CD8-positive, alpha-beta memory T cell (primary cell): Measurements from ENCODE around the gene HNRNPDL. TPM values are rescaled to one million over a fixed set of nuclear protein-coding genes. Genes with fewer than 3 reads are reported as not detected.
"Not testable (repeated sequence)": the region's sequence is repeated elsewhere in the genome, so short reads cannot be mapped to it uniquely, and the experiment has no call there.

Source experiments
- CTCF ChIA-PET: fragments of 350-600 bp; sonication (Branson Sonifier 250); formaldehyde crosslinking; loops from one replicate; lab custom pipeline; 2021; ENCODE audit warnings: antibody characterized with exemption; lab: Charles Lee
- POLR2A ChIA-PET: fragments of 350-600 bp; sonication (Branson Sonifier 250); formaldehyde crosslinking; loops from one replicate; lab custom pipeline; 2021; ENCODE audit warnings: antibody characterized with exemption; lab: Charles Lee
- DNase-seq, 5 donors: peaks; one replicate each; pipeline versions ENCODE4 v3.0.0 to v3.0.0-alpha.2; 2020 to 2022; ENCODE audit warnings: mixed read lengths in 1 of 5
- H3K27ac ChIP-seq: one replicate; pipeline ENCODE4 v1.7.0; 2013; ENCODE audit warnings: low read depth, mild to moderate bottlenecking, low read length, moderate library complexity
- H3K27me3 ChIP-seq: 2 replicates; pipeline ENCODE4 v1.7.0; 2013; ENCODE audit warnings: low read length, mild to moderate bottlenecking; ENCODE audit not compliant: insufficient read depth, poor library complexity, severe bottlenecking
- H3K36me3 ChIP-seq: 2 replicates; pipeline ENCODE4 v1.7.0; 2013; ENCODE audit warnings: mild to moderate bottlenecking, low read length, moderate library complexity; ENCODE audit not compliant: insufficient read depth
- H3K4me1 ChIP-seq: 2 replicates; pipeline ENCODE4 v1.7.0; 2013; ENCODE audit warnings: mild to moderate bottlenecking, low read length, moderate library complexity; ENCODE audit not compliant: insufficient read depth
- H3K4me3 ChIP-seq: 2 replicates; pipeline ENCODE4 v1.7.0; 2013; ENCODE audit warnings: mild to moderate bottlenecking, low read length
- H3K9me3 ChIP-seq: 2 replicates; pipeline ENCODE4 v1.7.0; 2013; ENCODE audit warnings: mild to moderate bottlenecking, low read length
- H3K27ac Mint-ChIP-seq, 8 donors: one replicate each; pipeline ENCODE4 v1.8.0; 2020 to 2021; ENCODE audit warnings: mixed read lengths in 8 of 8, mild to moderate bottlenecking in 6 of 8, inconsistent platforms in 3 of 8, moderate library complexity in 3 of 8
- H3K27me3 Mint-ChIP-seq, 2 donors: one replicate each; pipeline ENCODE4 v1.8.0; 2020 to 2021; ENCODE audit warnings: mixed read lengths in 2 of 2, mild to moderate bottlenecking in 1 of 2, moderate library complexity in 1 of 2
- H3K36me3 Mint-ChIP-seq, 3 donors: one replicate each; pipeline ENCODE4 v1.8.0; 2020 to 2021; ENCODE audit warnings: mixed read lengths in 3 of 3, inconsistent platforms in 1 of 3, mild to moderate bottlenecking in 1 of 3
- H3K4me1 Mint-ChIP-seq, 3 donors: one replicate each; pipeline ENCODE4 v1.8.0; 2020 to 2021; ENCODE audit warnings: mixed read lengths in 3 of 3, inconsistent platforms in 1 of 3, mild to moderate bottlenecking in 1 of 3
- H3K4me3 Mint-ChIP-seq, 7 donors: one replicate each; pipeline ENCODE4 v1.8.0; 2020 to 2021; ENCODE audit warnings: mixed read lengths in 7 of 7, mild to moderate bottlenecking in 6 of 7, moderate library complexity in 4 of 7, inconsistent platforms in 2 of 7
- H3K9me3 Mint-ChIP-seq, 5 donors: one replicate each; pipeline ENCODE4 v1.8.0; 2020 to 2022; ENCODE audit warnings: mixed read lengths in 5 of 5, mild to moderate bottlenecking in 3 of 5, moderate library complexity in 2 of 5, inconsistent platforms in 1 of 5
- polyA plus RNA-seq: library from polyadenylated mRNA; unstranded; fragments of 300-500 nt; fragmentation: Illumina TruSeq; gene quantifications from one replicate; pipeline ENCODE4 v1.2.3, GENCODE V29; 2021
- total RNA-seq, 2 experiments: library from RNA; stranded (reverse); gene quantifications; one replicate each; pipeline ENCODE4 v1.2.3, GENCODE V29; 2021

HNRNPDL gene
- total and polyA plus RNA-seq, 3 experiments from 2014 or later = 257 to 438 (median 423) TPM

GRCh38 chr4:82422616-82423015 is 7.6 kb downstream of the HNRNPDL start:
- ChIA-PET POLR2A (interaction anchor here (1.6 kb wide), 1 partner anchor 49 kb away, joined by 5 read pairs; the partner anchor contains the start of gene HNRNPD), CTCF (no interaction called here)
- peaks cover 35 to 53% (median 47%) of the 10 kb centered on the region in 3 donors for H3K4me1 Mint-ChIP-seq
- peaks cover 12 to 54% (median 30%) of the 10 kb centered on the region in 3 donors for H3K36me3 Mint-ChIP-seq
- no peak for DNase-seq
- H3K4me1 ChIP-seq = peaks cover 24% of the 10 kb centered on the region
- no peaks in the 10 kb centered on the region for H3K9me3 Mint-ChIP-seq
- no peak overlapping the region for H3K27ac ChIP-seq
- H3K4me3 Mint-ChIP-seq = no peak overlapping the region
- H3K36me3 ChIP-seq = peaks cover 49% of the 10 kb centered on the region
- no peak overlapping the region for H3K4me3 ChIP-seq
- H3K27me3 ChIP-seq = no peaks in the 10 kb centered on the region
- H3K27ac Mint-ChIP-seq = peak overlapping the region in 3 of 8 donors; percentile 1 to 97 (median 8)
- peaks cover 0 to 6% of the 10 kb centered on the region in 2 donors for H3K27me3 Mint-ChIP-seq
- H3K9me3 ChIP-seq = no peaks in the 10 kb centered on the region

- peak overlapping the region in 4 of 8 donors; percentile 1 to 97 (median 26) for H3K27ac Mint-ChIP-seq
- POLR2A ChIA-PET = interaction anchor here (1.6 kb wide), 1 partner anchor 48 kb away, joined by 5 read pairs; the partner anchor contains the start of gene HNRNPD
- CTCF ChIA-PET = no interaction called here
These were observed 8.3 kb downstream of the HNRNPDL start for GRCh38 chr4:82421796-82422560.

GRCh38 chr4:82419451-82419850 is 10.8 kb downstream of the HNRNPDL start:
- Mint-ChIP-seq H3K27me3 (peaks cover 7 to 27% of the 10 kb centered on the region in 2 donors), H3K4me3 (no peak overlapping the region), H3K36me3 (peaks cover 6 to 23% (median 13%) of the 10 kb centered on the region in 3 donors), H3K27ac (peak overlapping the region in 1 of 8 donors; percentile 54), H3K4me1 (peaks cover 16 to 33% (median 21%) of the 10 kb centered on the region in 3 donors), H3K9me3 (peaks cover 0 to 2% (median 0%) of the 10 kb centered on the region in 5 donors)
- Histone ChIP-seq H3K4me3 (no peak overlapping the region), H3K27me3 (no peaks in the 10 kb centered on the region), H3K27ac (no peak overlapping the region), H3K4me1 (no peaks in the 10 kb centered on the region), H3K9me3 (no peaks in the 10 kb centered on the region), H3K36me3 (peaks cover 21% of the 10 kb centered on the region)
- no peak for DNase-seq
- POLR2A ChIA-PET = interaction anchor here (0.9 to 2.1 kb wide), 3 partner anchors 10 to 45 kb away, joined by 3 to 7 read pairs (median 5); partner anchors contain the start of gene HNRNPD
- CTCF ChIA-PET = interaction anchor here (1.0 to 2.0 kb wide), 3 partner anchors 10 to 281 kb away, joined by 3 to 9 read pairs (median 3); no protein-coding TSS in a partner anchor

More at GRCh38 chr4:82421796-82422560, 8.3 kb downstream of the HNRNPDL start:
- Mint-ChIP-seq H3K9me3 (no peaks in the 10 kb centered on the region), H3K27me3 (peaks cover 2 to 10% of the 10 kb centered on the region in 2 donors), H3K4me3 (no peak overlapping the region), H3K36me3 (peaks cover 12 to 49% (median 26%) of the 10 kb centered on the region in 3 donors), H3K4me1 (peaks cover 28 to 46% (median 40%) of the 10 kb centered on the region in 3 donors)
- H3K9me3 ChIP-seq = no peaks in the 10 kb centered on the region
- H3K4me1 ChIP-seq = peaks cover 17% of the 10 kb centered on the region
- no peak for DNase-seq
- peaks cover 45% of the 10 kb centered on the region for H3K36me3 ChIP-seq
- no peak overlapping the region for H3K27ac ChIP-seq
- no peak overlapping the region for H3K4me3 ChIP-seq
- H3K27me3 ChIP-seq = no peaks in the 10 kb centered on the region

- Histone ChIP-seq H3K27me3 (no peaks in the 10 kb centered on the region), H3K27ac (no peak overlapping the region), H3K4me1 (no peaks in the 10 kb centered on the region), H3K9me3 (no peaks in the 10 kb centered on the region), H3K4me3 (no peak overlapping the region), H3K36me3 (no peaks in the 10 kb centered on the region)
- peak overlapping the region in 1 of 8 donors; percentile 44 for H3K27ac Mint-ChIP-seq
- H3K4me3 Mint-ChIP-seq = peak overlapping the region in 4 of 7 donors; percentile 26 to 48 (median 38)
- peaks cover 10 to 33% of the 10 kb centered on the region in 2 donors for H3K27me3 Mint-ChIP-seq
- peaks cover 0 to 9% (median 0%) of the 10 kb centered on the region in 3 donors for H3K36me3 Mint-ChIP-seq
- peaks cover 0 to 2% (median 0%) of the 10 kb centered on the region in 5 donors for H3K9me3 Mint-ChIP-seq
- ChIA-PET CTCF (interaction anchor here (1.1 kb wide), 1 partner anchor 14 kb away, joined by 3 read pairs; no protein-coding TSS in a partner anchor), POLR2A (interaction anchor here (0.6 to 1.8 kb wide), 2 partner anchors 13 to 79 kb away, joined by 5 to 6 read pairs; no protein-coding TSS in a partner anchor)
- H3K4me1 Mint-ChIP-seq = peaks cover 4 to 18% (median 10%) of the 10 kb centered on the region in 3 donors
- no peak for DNase-seq
These were observed 14.3 kb downstream of the HNRNPDL start for GRCh38 chr4:82415922-82416365.

GRCh38 chr4:82415061-82415460 is 15.2 kb downstream of the HNRNPDL start:
- CTCF ChIA-PET = interaction anchor here (1.1 kb wide), 1 partner anchor 14 kb away, joined by 3 read pairs; no protein-coding TSS in a partner anchor
- H3K9me3 Mint-ChIP-seq, H3K36me3 ChIP-seq, H3K4me1 ChIP-seq, H3K27ac Mint-ChIP-seq, H3K4me3 Mint-ChIP-seq, H3K27ac ChIP-seq, H3K27me3 ChIP-seq, DNase-seq, H3K36me3 Mint-ChIP-seq, H3K4me3 ChIP-seq, H3K9me3 ChIP-seq: not testable (repeated sequence)
- peaks cover 10 to 33% of the 10 kb centered on the region in 2 donors for H3K27me3 Mint-ChIP-seq
- POLR2A ChIA-PET = interaction anchor here (0.6 to 1.8 kb wide), 2 partner anchors 14 to 40 kb away, joined by 4 to 6 read pairs; no protein-coding TSS in a partner anchor
- H3K4me1 Mint-ChIP-seq = peaks cover 4 to 13% (median 6%) of the 10 kb centered on the region in 3 donors

- DNase-seq = no peak
- H3K9me3 ChIP-seq = no peaks in the 10 kb centered on the region
- no peak overlapping the region for H3K27ac ChIP-seq
- ChIA-PET POLR2A (no interaction called here), CTCF (no interaction called here)
- Mint-ChIP-seq H3K27ac (no peak overlapping the region), H3K9me3 (no peaks in the 10 kb centered on the region), H3K36me3 (peaks cover 0 to 1% (median 0%) of the 10 kb centered on the region in 3 donors), H3K4me3 (no peak overlapping the region), H3K4me1 (peaks cover 0 to 3% (median 0%) of the 10 kb centered on the region in 3 donors), H3K27me3 (peaks cover 2 to 28% of the 10 kb centered on the region in 2 donors)
- no peaks in the 10 kb centered on the region for H3K36me3 ChIP-seq
- peaks cover 4% of the 10 kb centered on the region for H3K27me3 ChIP-seq
- H3K4me3 ChIP-seq = no peak overlapping the region
- H3K4me1 ChIP-seq = no peaks in the 10 kb centered on the region
These were observed 26.5 kb downstream of the HNRNPDL start for GRCh38 chr4:82403725-82404124.

GRCh38 chr4:82402196-82402775 is 28.0 kb downstream of the HNRNPDL start:
- Histone ChIP-seq H3K4me3 (no peak overlapping the region), H3K9me3 (no peaks in the 10 kb centered on the region), H3K36me3 (no peaks in the 10 kb centered on the region), H3K27me3 (peaks cover 4% of the 10 kb centered on the region), H3K4me1 (no peaks in the 10 kb centered on the region), H3K27ac (no peak overlapping the region)
- no peak for DNase-seq
- CTCF ChIA-PET = no interaction called here
- H3K4me3 Mint-ChIP-seq = no peak overlapping the region
- H3K27me3 Mint-ChIP-seq = peaks cover 3 to 33% of the 10 kb centered on the region in 2 donors
- H3K36me3 Mint-ChIP-seq = peaks cover 0 to 4% (median 1%) of the 10 kb centered on the region in 3 donors
- H3K27ac Mint-ChIP-seq = peak overlapping the region in 1 of 8 donors; percentile 21
- POLR2A ChIA-PET = no interaction called here
- H3K9me3 Mint-ChIP-seq = no peaks in the 10 kb centered on the region
- H3K4me1 Mint-ChIP-seq = peaks cover 0 to 3% (median 0%) of the 10 kb centered on the region in 3 donors
